HepG2 (cell line): ENCODE measurements around the gene SYPL2. TPM values are rescaled to one million over a fixed set of nuclear protein-coding genes. Genes with fewer than 3 reads are reported as not detected.

Experiments
- ATAC-seq: fragments of 200-7000 bp; cut with Tn5 transposase; 3 replicates; pipeline ENCODE4 v1.9.1; 2020; ENCODE audit warnings: mild to moderate bottlenecking, moderate library complexity
- BruUV-seq: library from RNA; stranded (reverse); fragments of 400-500 nt; replicated peaks from 2 replicates; lab custom pipeline; 2021; lab: Mats Ljungman, UMichigan
- CTCF ChIA-PET: fragments of 300-600 bp; formaldehyde crosslinking; extraction: SDS; loops from one replicate; lab custom pipeline; 2021; ENCODE audit warnings: low total read pairs, inconsistent platforms, low intra/inter-chr PET ratio; lab: Yijun Ruan, JAX
- POLR2A ChIA-PET: fragments of 350-600 bp; sonication (Branson Sonifier 250); formaldehyde crosslinking; loops from one replicate; lab custom pipeline; 2020; ENCODE audit warnings: antibody characterized with exemption, inconsistent platforms; lab: Yijun Ruan, JAX
- DNase-seq: peaks from one replicate; pipeline ENCODE4 v3.0.0-alpha.2; 2015; ENCODE audit warnings: low spot score
- FAIRE-seq: peaks from 3 replicates; lab custom pipeline; 2011; peaks lifted over from hg19 to GRCh38; lab: Jason Lieb, UNC
- H2AFZ ChIP-seq: one replicate; pipeline ENCODE4 v1.6.1; 2011; ENCODE audit warnings: low read length, inconsistent platforms
- H3K27ac ChIP-seq: fragments of 300-600 bp; 3 replicates; pipeline ENCODE4 v1.8.0; 2011; ENCODE audit warnings: mixed run types, mild to moderate bottlenecking, mixed read lengths, low read length, inconsistent platforms; ENCODE audit not compliant: insufficient read depth; ENCODE audit errors: extremely low read length
- H3K27me3 ChIP-seq, 2 experiments: fragments of 200-600 bp in 1 of 2; 2 replicates in 1 of 2; 3 replicates in 1 of 2; pipeline versions ENCODE4 v1.6.0 to v1.8.0; 2011; ENCODE audit warnings: low read length in 2 of 2, mild to moderate bottlenecking in 2 of 2, moderate library complexity in 2 of 2, inconsistent platforms in 1 of 2; ENCODE audit not compliant: insufficient read depth in 2 of 2, control insufficient read depth in 1 of 2
- H3K36me3 ChIP-seq, 2 experiments: fragments of 200-600 bp in 1 of 2; replicated peaks in 1 of 2; 2 replicates in 1 of 2; 3 replicates in 1 of 2; pipeline versions ENCODE4 v1.5.1 to v1.8.0; 2011; ENCODE audit warnings: low read length in 2 of 2, inconsistent platforms in 1 of 2; ENCODE audit not compliant: insufficient read depth in 2 of 2, control insufficient read depth in 1 of 2
- H3K4me1 ChIP-seq: 2 replicates; pipeline ENCODE4 v1.5.1; 2012; ENCODE audit warnings: low read length, inconsistent platforms; ENCODE audit not compliant: insufficient read depth
- H3K4me2 ChIP-seq: 2 replicates; pipeline ENCODE4 v1.6.0; 2011; ENCODE audit warnings: low read depth, low read length, inconsistent platforms
- H3K4me3 ChIP-seq, 3 experiments: fragments of 200-600 bp in 1 of 3; sonication (generic), shearing (Covaris generic) in 1 of 3; replicated peaks in 1 of 3; 2 replicates each; pipeline ENCODE4 v1.5.1; 2011 to 2016; ENCODE audit warnings: low read length in 3 of 3, inconsistent platforms in 2 of 3, low read depth in 2 of 3, mild to moderate bottlenecking in 2 of 3, control low read depth in 1 of 3, mixed read lengths in 1 of 3; ENCODE audit not compliant: insufficient read depth in 1 of 3
- H3K79me2 ChIP-seq: one replicate; pipeline ENCODE4 v1.6.1; 2011; ENCODE audit warnings: low read length, inconsistent platforms; ENCODE audit not compliant: insufficient read depth
- H3K9ac ChIP-seq: 2 replicates; pipeline ENCODE4 v1.6.0; 2011; ENCODE audit warnings: mild to moderate bottlenecking, low read depth, low read length, inconsistent platforms; ENCODE audit not compliant: insufficient read depth
- H3K9me3 ChIP-seq: 2 replicates; pipeline ENCODE4 v1.5.1; 2012; ENCODE audit warnings: mild to moderate bottlenecking, low read length
- H4K20me1 ChIP-seq: 2 replicates; pipeline ENCODE4 v1.6.0; 2011; ENCODE audit warnings: inconsistent platforms, mild to moderate bottlenecking, low read length, moderate library complexity; ENCODE audit not compliant: insufficient read depth
- CREB3 ChIP-seq: sonication (generic); formaldehyde crosslinking; IDR thresholded peaks from 2 replicates; pipeline ENCODE4 v1.5.0; 2020; ENCODE audit warnings: missing genetic modification reagents
- DBP ChIP-seq: sonication (generic); formaldehyde crosslinking; IDR thresholded peaks from 2 replicates; pipeline ENCODE4 v1.4.0; 2020; ENCODE audit warnings: missing genetic modification reagents; ENCODE audit errors: not compliant biosample characterization
- KMT2A ChIP-seq: sonication (generic); formaldehyde crosslinking; IDR thresholded peaks from 2 replicates; pipeline ENCODE4 v1.4.0; 2020; ENCODE audit warnings: missing genetic modification reagents
- MTF2 ChIP-seq: sonication (generic); formaldehyde crosslinking; IDR thresholded peaks from 2 replicates; pipeline ENCODE4 v1.5.0; 2020; ENCODE audit warnings: missing genetic modification reagents, borderline replicate concordance
- NR2F6 ChIP-seq, 2 experiments: IDR thresholded peaks; 2 replicates each; pipeline ENCODE4 v1.6.1; 2016; ENCODE audit warnings: antibody characterized with exemption in 1 of 2, mild to moderate bottlenecking in 1 of 2
- PITX1 ChIP-seq: sonication (generic); formaldehyde crosslinking; IDR thresholded peaks from 2 replicates; pipeline ENCODE4 v1.5.1; 2020; ENCODE audit warnings: mild to moderate bottlenecking, missing genetic modification reagents
- ZNF441 ChIP-seq: sonication (generic); formaldehyde crosslinking; IDR thresholded peaks from 2 replicates; pipeline ENCODE4 v1.7.0; 2021; ENCODE audit warnings: missing genetic modification reagents, borderline replicate concordance
- ZNF710 ChIP-seq: sonication (generic); formaldehyde crosslinking; IDR thresholded peaks from 2 replicates; pipeline ENCODE4 v1.5.0; 2020; ENCODE audit warnings: mild to moderate bottlenecking, missing genetic modification reagents, borderline replicate concordance
- WGBS: methylation state at CpG from one replicate; pipeline ENCODE4 v1.1.6; 2017; ENCODE audit warnings: low lambda C conversion rate; 5-methylcytosine and 5-hydroxymethylcytosine counted together
- in situ Hi-C: cut with HindIII; loops from 2 replicates; pipeline ENCODE4 v1.10.0; 2017; ENCODE audit warnings: low pct_unique_long_range_greater_than_20kb; ENCODE audit not compliant: extremely low pct_ligation_motif_present
- intact Hi-C: fragments of 100-400 bp; cut with micrococcal nuclease; formaldehyde crosslinking; loops from one replicate; pipeline ENCODE4 v1.10.0; 2022; ENCODE audit not compliant: unreplicated experiment
- polyA plus RNA-seq, 8 experiments: library from polyadenylated mRNA; depleted of rRNA in 3 of 8; stranded (reverse) in 7 of 8; unstranded in 1 of 8; fragments of >200 nt; fragmentation: Illumina TruSeq in 4 of 8; extraction: Trizol in 4 of 8; gene quantifications; 2 replicates each; pipeline versions ENCODE4 v1.2.1 to v1.2.3, GENCODE V29; 2011 to 2016; ENCODE audit warnings: low read depth in 4 of 8, missing spikeins in 1 of 8, mixed read lengths in 1 of 8; ENCODE audit not compliant: insufficient read depth in 1 of 8
- total RNA-seq, 5 experiments: library from RNA; depleted of rRNA; stranded (reverse); fragments of >200 nt; fragmentation: Illumina TruSeq; extraction: Trizol; gene quantifications; 2 replicates each; pipeline ENCODE4 v1.2.3, GENCODE V29; 2016; ENCODE audit warnings: low read depth in 1 of 5

SYPL2 gene
- total and polyA plus RNA-seq, 2 of the 13 experiments (the other 11 are each of a cell fraction or from before 2014, with no cell fraction given), result 0.17 to 0.24 TPM

- Histone ChIP-seq H3K36me3 (no peaks in the 10 kb centered on the region; a peak in 2 of 5 replicates), H3K9ac (no peak overlapping the region), H4K20me1 (no peaks in the 10 kb centered on the region), H3K27ac (no peak overlapping the region), H2AFZ (no peak overlapping the region), H3K79me2 (no peaks in the 10 kb centered on the region), H3K9me3 (no peaks in the 10 kb centered on the region), H3K4me2 (peak overlapping the region; percentile 91), H3K4me3 (peak overlapping the region in 1 of 3 experiments; percentile 92; a peak in 2 of 6 replicates), H3K4me1 (peaks cover 19% of the 10 kb centered on the region), H3K27me3 (peaks cover 0 to 13% of the 10 kb centered on the region in 2 experiments; a peak in 3 of 5 replicates)
- FAIRE-seq (no peak), DNase-seq (no peak), ATAC-seq (no peak)
- POLR2A ChIA-PET, result no interaction called here
- in situ Hi-C loops, result no loop called here
- TF ChIP-seq ZNF710 (CRISPR knock-in tag) (no peak), MTF2 (CRISPR knock-in tag) (no peak), NR2F6 (IDR thresholded peaks at IDR 0.05) (no peak), NR2F6 (CRISPR knock-in tag; IDR thresholded peaks at IDR 0.05) (no peak), KMT2A (CRISPR knock-in tag) (no peak), ZNF441 (CRISPR knock-in tag) (no peak), CREB3 (CRISPR knock-in tag) (no peak), DBP (CRISPR knock-in tag) (no peak), PITX1 (CRISPR knock-in tag) (no peak)
- CTCF ChIA-PET, result no interaction called here
- intact Hi-C loops, result no loop called here
- 59% methylated on average over 3 of the region's 3 CpGs for WGBS
- no TSS peak for BruUV-seq
Measured at GRCh38 chr1:109485001-109485400, 18.7 kb downstream of the SYPL2 start.
